Vagina (tissue), 2 donors: ENCODE measurements around the gene RAP1GDS1.
A peak's percentile ranks its signal among the peaks of the same experiment; 100 is the strongest.

Experiments
- CTCF ChIP-seq, 3 experiments: fragments of 450-650 bp in 2 of 3; fragments of 200-600 bp in 1 of 3; sonication (generic) in 1 of 3; IDR thresholded peaks; one replicate each; pipeline ENCODE4 v1.5.1; 2017 to 2019; ENCODE audit warnings: antibody characterized with exemption in 3 of 3, mild to moderate bottlenecking in 2 of 3, moderate library complexity in 2 of 3
- POLR2A ChIP-seq, 2 donors: fragments of 450-650 bp; IDR thresholded peaks; one replicate each; pipeline ENCODE4 v1.6.1; 2017; ENCODE audit warnings: antibody characterized with exemption in 2 of 2, mild to moderate bottlenecking in 2 of 2, moderate library complexity in 2 of 2
- POLR2AphosphoS5 ChIP-seq, 2 donors: sonication (generic); formaldehyde crosslinking; IDR thresholded peaks; one replicate each; pipeline ENCODE4 v1.9.0; 2017; ENCODE audit warnings: antibody characterized with exemption in 2 of 2, mild to moderate bottlenecking in 2 of 2, low read depth in 1 of 2; ENCODE audit not compliant: insufficient read depth in 1 of 2

- TF ChIP-seq CTCF (IDR thresholded peaks at IDR 0.05) (no peak), POLR2A (IDR thresholded peaks at IDR 0.05) (no peak), POLR2AphosphoS5 (IDR thresholded peaks at IDR 0.05; ENCODE audit: insufficient read depth in 1 of 2, low read depth in 1 of 2) (peak in 1 of 2 donors; percentile 30)
These were observed 169.7 kb downstream of the RAP1GDS1 start for GRCh38 chr4:98430708-98431403.
